HG03103 (cell line): Measurements from ENCODE around the gene BEAN1.
"Not testable (repeated sequence)": the region's sequence is repeated elsewhere in the genome, so short reads cannot be mapped to it uniquely, and the experiment has no call there.

Experiments
- ATAC-seq: cut with Tn5 transposase; IDR thresholded peaks from one replicate; pipeline ENCODE4 v1.9.1; 2021; ENCODE audit warnings: low read depth; ENCODE audit not compliant: unreplicated experiment

BEAN1 gene

DNA sequence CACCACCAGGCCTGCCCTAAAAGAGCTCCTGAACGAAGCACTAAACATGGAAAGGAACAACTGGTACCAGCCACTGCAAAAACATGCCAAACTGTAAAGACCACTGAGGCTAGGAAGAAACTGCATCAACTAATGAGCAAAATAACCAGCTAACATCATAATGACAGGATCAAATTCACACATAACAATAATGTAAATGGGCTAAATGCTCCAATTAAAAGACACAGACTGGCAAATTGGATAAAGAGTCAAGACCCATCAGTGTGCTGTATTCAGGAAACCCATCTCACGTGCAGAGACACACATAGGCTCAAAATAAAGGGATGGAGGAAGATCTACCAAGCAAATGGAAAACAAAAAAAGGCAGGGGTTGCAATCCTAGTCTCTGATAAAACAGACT, 70.8 kb downstream of the BEAN1 start:
- not testable (repeated sequence) for ATAC-seq

DNA sequence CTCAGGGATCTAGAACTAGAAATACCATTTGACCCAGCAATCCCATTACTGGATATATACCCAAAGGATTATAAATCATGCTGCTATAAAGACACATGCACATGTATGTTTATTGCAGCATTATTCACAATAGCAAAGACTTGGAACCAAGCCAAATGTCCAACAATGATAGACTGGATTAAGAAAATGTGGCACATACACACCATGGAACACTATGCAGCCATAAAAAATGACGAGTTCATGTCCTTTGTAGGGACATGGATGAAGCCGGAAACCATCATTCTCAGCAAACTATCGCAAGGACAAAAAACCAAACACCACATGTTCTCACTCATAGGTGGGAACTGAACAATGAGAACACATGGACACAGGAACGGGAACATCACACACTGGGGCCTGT, 74.5 kb downstream of the BEAN1 start:
- not testable (repeated sequence) for ATAC-seq

- no peak for ATAC-seq
Observed at GRCh38 chr16:66502020-66502913, 75.2 kb downstream of the BEAN1 start.

DNA sequence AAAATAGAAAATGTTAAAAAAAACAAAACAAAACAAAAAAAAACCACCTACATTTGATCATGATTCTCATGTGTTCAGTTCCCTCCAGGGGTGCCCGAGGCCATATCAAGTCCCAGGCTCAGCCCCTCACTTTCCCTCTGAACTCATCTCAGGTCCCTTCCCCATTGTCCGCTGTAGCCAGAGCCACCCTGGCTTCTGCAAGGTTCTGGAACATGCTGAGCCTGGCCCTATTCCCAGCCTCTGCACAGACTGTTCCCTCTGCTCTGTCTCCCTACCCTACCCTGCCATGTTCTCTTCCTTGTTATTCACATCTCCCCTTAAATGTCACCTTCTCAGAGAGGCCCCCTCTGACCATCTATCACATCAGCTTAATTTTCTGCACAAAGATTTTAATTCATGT, 75.9 kb downstream of the BEAN1 start:
- ATAC-seq: no peak

- no peak for ATAC-seq
Observed at GRCh38 chr16:66503612-66504011, 76.5 kb downstream of the BEAN1 start.

- ATAC-seq: no peak
Observed at GRCh38 chr16:66507731-66508239, 80.7 kb downstream of the BEAN1 start.

DNA sequence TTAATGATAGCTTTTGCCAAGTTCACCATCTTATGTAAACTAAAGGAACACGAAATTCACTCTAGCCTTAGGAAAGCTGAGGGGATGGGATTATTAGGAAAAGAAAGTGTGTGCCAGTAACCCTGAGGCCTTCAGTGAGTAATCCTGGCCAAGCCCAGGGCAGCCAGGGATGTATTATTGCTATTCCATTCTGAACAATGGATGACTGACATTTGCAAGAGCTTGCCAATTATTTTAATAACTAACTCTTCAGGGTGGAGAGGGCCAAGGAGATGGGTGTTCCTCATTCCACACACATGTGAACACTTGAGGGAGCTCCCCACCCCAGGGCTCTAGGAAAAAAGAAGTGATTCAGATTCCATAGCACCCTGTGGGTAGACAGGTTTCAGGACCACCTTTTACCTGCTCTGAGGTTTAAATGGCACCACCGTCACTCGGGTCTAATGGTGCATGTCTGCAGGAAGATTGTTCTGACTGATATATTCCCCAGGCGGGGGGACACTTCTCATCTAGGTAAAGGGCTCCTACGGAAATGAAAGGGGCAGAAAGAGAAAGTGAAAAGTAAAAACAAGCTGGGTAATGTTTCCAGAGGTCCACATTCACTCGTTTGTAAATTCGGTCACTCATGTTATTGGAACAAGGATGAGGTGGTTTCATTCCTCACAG, 81.3 kb downstream of the BEAN1 start:
- peak; percentile 67 for ATAC-seq

GRCh38 chr16:66508914-66509496, 81.9 kb downstream of the BEAN1 start:
- ATAC-seq: no peak

DNA sequence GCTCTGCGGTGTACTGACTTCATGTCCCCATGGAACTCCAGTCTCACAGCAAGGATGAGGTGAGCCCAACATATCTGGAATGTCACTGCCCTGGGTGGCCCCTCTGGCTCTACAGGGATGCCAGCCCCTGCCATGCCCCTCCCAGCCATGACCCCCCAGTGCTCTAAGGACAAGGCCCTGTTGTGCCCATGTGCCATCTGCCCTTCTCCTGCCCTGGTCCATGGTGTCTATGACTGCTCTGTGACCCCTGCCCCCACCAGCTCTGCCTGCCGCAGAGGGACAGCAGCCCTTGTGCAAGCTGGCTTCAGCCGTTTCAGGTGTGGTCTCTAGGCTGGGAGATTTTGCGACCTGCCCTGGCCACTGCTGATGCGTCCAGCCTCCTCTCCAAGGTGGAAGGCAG, 82.5 kb downstream of the BEAN1 start:
- no peak for ATAC-seq

DNA sequence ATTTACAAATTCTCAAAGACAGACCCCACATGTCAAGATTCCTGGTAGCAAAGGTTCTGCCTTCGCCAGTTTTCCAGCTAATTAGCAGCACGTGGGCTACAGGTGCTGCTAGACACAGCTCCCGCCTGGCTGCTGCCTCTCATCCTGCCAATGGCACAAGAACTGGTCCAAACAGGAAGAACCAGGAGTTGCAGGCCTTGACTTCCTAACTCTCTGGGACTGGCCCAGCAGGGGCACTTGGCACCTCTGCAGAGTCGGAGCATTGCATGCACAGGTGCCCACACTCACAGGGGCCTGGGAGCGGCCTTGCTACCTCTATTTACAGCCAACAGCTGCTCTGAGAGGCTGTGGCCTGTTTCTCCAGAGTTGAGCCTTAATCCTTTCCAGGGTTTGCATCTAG, 83.2 kb downstream of the BEAN1 start:
- no peak for ATAC-seq

- ATAC-seq: no peak
Observed at GRCh38 chr16:66510711-66511601, 83.9 kb downstream of the BEAN1 start.

DNA sequence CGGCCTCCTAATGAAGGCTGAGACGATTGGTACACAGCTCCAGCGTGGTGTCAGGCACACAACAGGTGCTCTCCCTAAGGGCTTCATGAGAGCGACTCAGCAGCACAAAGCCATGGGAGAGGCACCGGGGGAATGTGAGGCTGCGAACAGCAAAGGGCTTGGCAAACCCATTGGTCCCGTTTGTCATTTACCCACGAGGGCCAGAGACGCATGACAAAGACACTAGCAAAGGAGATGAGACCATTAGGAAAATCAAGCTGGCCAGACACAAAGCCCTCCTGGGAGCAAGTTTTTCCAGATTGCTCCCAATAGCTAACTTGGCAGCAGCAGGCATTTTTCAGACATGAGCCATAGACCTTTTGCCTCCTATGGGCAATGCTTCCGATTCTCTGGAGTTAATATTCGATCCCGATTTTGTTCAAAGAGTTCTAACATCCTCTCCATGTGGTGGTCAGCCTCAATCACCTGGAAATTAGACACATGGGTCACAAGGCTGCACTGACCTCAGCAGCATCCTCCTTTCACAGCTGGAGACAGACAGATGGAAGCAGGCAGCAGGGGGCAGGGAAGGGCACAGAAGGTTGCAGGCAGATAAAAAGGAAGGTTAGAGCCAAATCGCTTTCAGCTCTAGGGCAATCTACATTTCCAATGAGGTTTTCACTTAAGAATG, 84.6 kb downstream of the BEAN1 start:
- ATAC-seq: no peak

GRCh38 chr16:66512272-66513110, 85.4 kb downstream of the BEAN1 start:
- no peak for ATAC-seq

DNA sequence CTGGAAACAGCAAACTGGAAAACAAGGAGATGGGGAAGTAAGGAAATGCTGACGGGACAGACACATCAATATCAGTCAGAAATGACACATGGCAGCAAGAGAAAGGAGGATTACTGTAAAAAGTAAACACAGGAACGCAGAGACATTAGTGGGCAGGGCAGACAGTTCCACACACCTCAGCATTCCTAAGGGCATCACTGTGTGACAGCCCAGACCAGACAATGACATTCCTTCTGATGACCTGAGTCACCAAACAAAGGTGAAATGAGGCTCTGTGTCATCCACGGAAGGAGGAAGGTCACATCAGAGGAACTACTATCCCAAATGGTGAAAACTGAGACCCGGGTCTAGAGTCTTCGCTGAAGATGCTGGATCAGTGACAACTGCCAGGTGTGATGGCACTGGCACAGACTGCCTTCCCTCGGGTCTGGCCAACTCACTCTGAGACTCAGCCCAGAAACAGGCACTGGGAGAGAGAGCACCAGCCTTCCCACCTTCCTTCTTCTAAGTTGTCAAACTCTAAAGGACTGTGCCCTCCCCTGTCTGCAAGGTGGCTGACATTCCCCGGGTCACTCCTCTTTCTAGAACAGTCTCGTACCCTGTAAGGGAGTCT, 86.1 kb downstream of the BEAN1 start:
- ATAC-seq: no peak

DNA sequence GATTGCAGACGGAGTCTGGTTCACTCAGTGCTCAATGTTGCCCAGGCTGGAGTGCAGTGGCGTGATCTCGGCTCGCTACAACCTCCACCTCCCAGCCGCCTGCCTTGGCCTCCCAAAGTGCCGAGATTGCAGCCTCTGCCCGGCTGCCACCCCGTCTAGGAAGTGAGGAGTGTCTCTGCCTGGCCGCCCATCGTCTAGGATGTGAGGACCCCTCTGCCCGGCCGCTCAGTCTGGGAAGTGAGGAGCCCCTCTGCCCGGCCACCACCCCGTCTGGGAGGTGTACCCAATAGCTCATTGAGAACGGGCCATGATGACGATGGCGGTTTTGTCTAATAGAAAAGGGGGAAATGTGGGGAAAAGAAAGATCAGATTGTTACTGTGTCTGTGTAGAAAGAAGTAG, 87.3 kb downstream of the BEAN1 start:
- not testable (repeated sequence) for ATAC-seq

GRCh38 chr16:66514980-66515595, 88.0 kb downstream of the BEAN1 start:
- not testable (repeated sequence) for ATAC-seq

GRCh38 chr16:66515596-66516508, 88.8 kb downstream of the BEAN1 start:
- no peak for ATAC-seq
